Globus pallidus (tissue), 1 donor: ENCODE results near the gene CDC42.

Experiments used
- DNase-seq: peaks from one replicate; pipeline ENCODE4 v3.0.0-alpha.2; 2015; ENCODE audit warnings: low spot score

CDC42 gene

GRCh38 chr1:22038036-22038435, 14.5 kb upstream of the CDC42 start:
- peak; percentile 81 for DNase-seq

- DNase-seq = no peak
These were observed 12.8 kb upstream of the CDC42 start for GRCh38 chr1:22039594-22040285.

GRCh38 chr1:22040286-22040623, 12.3 kb upstream of the CDC42 start:
- no peak for DNase-seq

GRCh38 chr1:22041505-22041904, 11.0 kb upstream of the CDC42 start:
- no peak for DNase-seq

GRCh38 chr1:22043198-22043769, 9.2 kb upstream of the CDC42 start:
- DNase-seq = no peak

GRCh38 chr1:22044690-22045420, 7.7 kb upstream of the CDC42 start:
- DNase-seq = no peak

GRCh38 chr1:22045604-22046228, 6.8 kb upstream of the CDC42 start:
- DNase-seq = no peak

GRCh38 chr1:22048351-22049192, 3.9 kb upstream of the CDC42 start:
- DNase-seq = no peak

- no peak for DNase-seq
These were observed 2.2 kb upstream of the CDC42 start for GRCh38 chr1:22050330-22050729.

- DNase-seq = no peak
These were observed 848 bp upstream of the CDC42 start for GRCh38 chr1:22051607-22052114.

GRCh38 chr1:22053017-22053860, 730 bp downstream of the CDC42 start:
- peak; percentile 61 for DNase-seq

- no peak for DNase-seq
These were observed 1.6 kb downstream of the CDC42 start for GRCh38 chr1:22053861-22054770.

GRCh38 chr1:22055463-22055862, 3.0 kb downstream of the CDC42 start:
- DNase-seq = no peak

- DNase-seq = no peak
These were observed 3.5 kb downstream of the CDC42 start for GRCh38 chr1:22056043-22056442.

GRCh38 chr1:22056936-22057335, 4.4 kb downstream of the CDC42 start:
- DNase-seq = no peak

- DNase-seq = no peak
These were observed 5.4 kb downstream of the CDC42 start for GRCh38 chr1:22057861-22058260.

- no peak for DNase-seq
These were observed 12.4 kb downstream of the CDC42 start for GRCh38 chr1:22064751-22065402.

GRCh38 chr1:22071511-22071910, 19.0 kb downstream of the CDC42 start:
- no peak for DNase-seq

- DNase-seq = no peak
These were observed 22.3 kb downstream of the CDC42 start for GRCh38 chr1:22074803-22075202.
